AG09319 (cell line): ENCODE results near the gene NUFIP2.
"Not testable (repeated sequence)": the region's sequence is repeated elsewhere in the genome, so short reads cannot be mapped to it uniquely, and the experiment has no call there.

Experiments
- DNase-seq: peaks from one replicate; pipeline ENCODE4 v3.0.0-alpha.2; 2010; ENCODE audit warnings: low read depth; ENCODE audit errors: extremely low read depth
- TF ChIP-seq, protein P1 (sequence below): IDR thresholded peaks from 2 replicates; pipeline ENCODE4 v1.5.1; 2011; ENCODE audit warnings: low read depth, mild to moderate bottlenecking, inconsistent platforms, low read length, moderate library complexity

Gene NUFIP2, protein sequence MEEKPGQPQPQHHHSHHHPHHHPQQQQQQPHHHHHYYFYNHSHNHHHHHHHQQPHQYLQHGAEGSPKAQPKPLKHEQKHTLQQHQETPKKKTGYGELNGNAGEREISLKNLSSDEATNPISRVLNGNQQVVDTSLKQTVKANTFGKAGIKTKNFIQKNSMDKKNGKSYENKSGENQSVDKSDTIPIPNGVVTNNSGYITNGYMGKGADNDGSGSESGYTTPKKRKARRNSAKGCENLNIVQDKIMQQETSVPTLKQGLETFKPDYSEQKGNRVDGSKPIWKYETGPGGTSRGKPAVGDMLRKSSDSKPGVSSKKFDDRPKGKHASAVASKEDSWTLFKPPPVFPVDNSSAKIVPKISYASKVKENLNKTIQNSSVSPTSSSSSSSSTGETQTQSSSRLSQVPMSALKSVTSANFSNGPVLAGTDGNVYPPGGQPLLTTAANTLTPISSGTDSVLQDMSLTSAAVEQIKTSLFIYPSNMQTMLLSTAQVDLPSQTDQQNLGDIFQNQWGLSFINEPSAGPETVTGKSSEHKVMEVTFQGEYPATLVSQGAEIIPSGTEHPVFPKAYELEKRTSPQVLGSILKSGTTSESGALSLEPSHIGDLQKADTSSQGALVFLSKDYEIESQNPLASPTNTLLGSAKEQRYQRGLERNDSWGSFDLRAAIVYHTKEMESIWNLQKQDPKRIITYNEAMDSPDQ

DNA sequence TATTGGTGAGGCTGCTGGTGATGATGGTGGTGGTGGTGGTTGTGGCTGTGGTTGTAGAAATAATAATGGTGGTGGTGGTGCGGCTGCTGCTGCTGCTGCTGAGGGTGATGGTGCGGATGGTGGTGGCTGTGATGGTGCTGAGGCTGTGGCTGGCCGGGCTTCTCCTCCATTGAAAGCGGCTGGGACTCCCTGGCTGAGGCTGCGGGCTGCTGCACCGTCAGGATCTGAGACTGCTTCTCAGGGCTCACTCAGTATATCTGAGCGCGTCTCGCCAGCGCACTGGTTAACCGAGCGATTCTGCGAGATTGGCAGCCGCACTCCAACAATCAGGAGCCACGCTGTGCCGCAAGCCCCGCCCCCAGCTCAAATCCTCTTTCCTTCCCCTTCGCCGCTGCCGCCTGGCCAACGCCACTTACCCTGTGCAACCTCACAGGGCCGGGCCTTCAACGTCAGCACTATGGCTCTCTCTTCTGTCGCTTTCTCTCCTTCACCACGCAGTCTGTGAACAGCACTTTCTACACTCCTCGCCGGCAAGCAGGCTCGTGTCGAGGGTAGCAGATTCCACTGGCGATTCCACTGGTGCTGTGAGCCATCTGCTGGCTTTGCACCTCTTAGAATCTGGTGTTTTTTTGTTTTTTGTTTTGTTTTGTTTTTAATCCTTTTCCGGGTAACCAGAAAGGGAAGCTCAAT, at the start of gene NUFIP2:
Gene NUFIP2, minus strand, starts transcription at position 259 of the 690 bp plus-strand sequence. Its CDS starts 89 bp downstream, at position 170.
- TF ChIP-seq, protein P1, sequence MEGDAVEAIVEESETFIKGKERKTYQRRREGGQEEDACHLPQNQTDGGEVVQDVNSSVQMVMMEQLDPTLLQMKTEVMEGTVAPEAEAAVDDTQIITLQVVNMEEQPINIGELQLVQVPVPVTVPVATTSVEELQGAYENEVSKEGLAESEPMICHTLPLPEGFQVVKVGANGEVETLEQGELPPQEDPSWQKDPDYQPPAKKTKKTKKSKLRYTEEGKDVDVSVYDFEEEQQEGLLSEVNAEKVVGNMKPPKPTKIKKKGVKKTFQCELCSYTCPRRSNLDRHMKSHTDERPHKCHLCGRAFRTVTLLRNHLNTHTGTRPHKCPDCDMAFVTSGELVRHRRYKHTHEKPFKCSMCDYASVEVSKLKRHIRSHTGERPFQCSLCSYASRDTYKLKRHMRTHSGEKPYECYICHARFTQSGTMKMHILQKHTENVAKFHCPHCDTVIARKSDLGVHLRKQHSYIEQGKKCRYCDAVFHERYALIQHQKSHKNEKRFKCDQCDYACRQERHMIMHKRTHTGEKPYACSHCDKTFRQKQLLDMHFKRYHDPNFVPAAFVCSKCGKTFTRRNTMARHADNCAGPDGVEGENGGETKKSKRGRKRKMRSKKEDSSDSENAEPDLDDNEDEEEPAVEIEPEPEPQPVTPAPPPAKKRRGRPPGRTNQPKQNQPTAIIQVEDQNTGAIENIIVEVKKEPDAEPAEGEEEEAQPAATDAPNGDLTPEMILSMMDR, result no peak; the same call in none of the 2 replicates

DNA sequence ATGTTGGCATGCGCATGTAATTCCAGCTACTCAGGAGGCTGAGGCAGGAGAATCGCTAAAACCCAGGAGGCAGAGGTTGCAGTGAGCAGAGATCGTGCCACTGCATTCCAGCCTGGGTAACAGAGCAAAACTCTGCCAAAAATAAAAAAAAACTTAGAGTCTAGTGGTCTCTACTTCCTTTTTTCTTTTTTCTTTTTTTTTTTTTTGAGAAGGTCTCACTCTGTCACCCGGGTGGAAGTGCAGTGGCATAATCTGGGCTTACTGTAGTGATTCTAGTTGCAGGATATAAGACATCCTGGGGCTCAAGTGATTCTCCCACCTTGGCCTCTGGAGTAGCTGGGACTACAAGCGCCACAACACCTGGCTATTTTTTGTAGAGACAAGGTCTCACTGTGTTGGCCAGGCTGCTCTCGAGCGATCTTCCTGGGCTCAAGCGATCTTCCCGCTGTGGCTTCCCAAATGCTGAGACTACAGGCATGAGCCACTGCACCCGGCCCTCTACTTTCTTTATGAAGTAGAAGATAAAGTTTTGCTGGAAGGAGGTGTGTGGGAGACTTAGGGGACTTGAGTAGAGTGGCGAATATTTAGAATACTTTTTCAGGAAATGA, 48.3 kb upstream of the NUFIP2 start:
- TF ChIP-seq, protein P1, result no peak
- DNase-seq, result no peak

More for the DNA sequence above, at the start of gene NUFIP2:
- DNase-seq, result peak; percentile 97

DNA sequence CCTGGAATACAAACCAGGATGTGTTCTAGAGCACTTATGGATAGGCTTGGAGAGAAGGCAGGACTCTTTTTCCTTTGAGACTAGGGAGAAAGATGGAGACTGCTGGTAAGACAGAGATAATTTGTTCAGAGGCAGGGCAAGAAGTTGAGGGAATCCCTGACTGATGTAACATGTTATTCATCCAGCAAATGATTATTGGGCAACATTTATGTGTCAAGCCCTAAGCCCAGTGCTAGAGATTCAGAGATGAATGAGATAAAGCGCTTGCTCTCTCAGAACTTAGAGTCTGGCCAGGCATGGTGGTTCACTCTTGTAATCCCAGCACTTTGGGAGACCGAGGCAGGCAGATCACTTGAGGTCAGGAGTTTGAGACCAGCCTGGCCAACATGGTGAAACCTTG, 47.8 kb upstream of the NUFIP2 start:
- TF ChIP-seq, protein P1, result no peak
- no peak for DNase-seq

DNA sequence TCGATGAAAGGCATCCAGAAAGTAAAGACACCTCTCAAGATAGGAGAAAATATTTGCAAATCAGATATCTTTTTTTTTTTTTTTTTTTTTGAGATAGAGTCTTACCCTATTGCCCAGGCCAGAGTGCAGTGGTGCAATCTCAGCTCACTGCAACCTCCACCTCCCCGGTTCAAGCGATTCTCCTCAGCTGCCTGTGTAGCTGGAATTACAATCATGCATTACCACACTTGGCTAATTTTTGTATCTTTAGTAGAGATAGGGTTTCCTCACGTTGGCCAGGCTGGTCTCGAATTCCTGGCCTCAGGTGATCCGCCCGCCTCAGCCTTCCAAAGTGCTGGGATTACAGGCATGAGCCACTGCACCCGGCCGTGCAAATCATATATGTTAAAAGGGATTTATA, 45.1 kb upstream of the NUFIP2 start:
- not testable (repeated sequence) for DNase-seq

DNA sequence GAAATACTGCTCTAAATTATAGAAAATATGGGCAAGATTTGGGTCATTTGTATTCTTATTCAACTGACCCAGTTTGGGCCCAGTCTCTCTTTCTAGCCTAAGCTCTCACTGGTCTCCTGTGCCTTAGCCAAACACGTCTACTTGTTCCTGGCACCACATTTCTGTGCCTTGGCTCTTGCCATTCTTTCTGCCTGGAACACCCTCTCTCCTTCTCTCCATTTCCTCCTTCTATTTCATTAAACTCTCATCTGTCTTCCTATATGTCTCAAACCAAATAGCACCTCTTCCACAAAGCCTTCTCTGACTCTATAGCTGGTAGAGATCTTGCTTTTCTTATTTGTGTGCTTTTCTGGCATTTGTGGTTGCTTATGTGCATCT, 37.7 kb upstream of the NUFIP2 start:
- DNase-seq, result no peak
- TF ChIP-seq, protein P1, result no peak

DNA sequence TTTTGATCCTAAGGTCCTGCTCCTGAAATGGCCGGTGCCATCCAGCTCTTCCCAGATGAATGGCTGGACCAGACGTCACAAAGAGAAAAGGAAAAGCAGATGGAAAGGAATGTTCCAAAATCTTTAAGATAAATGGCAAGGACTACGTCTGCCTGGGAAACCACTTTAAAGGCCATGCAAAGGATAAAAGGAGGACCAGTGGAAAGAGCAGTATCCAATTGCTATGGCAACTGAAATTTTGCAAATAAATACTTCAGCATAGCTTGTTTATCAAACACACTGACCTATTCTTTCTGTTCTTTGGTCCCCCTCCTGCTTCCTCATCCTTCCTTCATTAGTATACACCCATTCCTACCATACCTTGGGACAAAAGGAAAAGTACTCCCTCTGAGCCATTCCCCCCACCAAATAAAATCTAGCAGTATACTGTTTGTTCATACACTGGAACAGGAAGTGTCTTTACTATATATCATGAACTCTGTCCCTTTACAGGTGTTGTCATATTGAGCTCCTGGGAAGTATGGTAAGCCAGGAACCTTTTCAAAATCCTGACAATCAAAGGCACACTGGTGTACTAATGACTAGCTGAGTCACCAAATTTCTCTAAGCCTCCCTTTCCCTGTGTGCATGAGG, 37.2 kb upstream of the NUFIP2 start:
- no peak for DNase-seq
- TF ChIP-seq, protein P1, result no peak

DNA sequence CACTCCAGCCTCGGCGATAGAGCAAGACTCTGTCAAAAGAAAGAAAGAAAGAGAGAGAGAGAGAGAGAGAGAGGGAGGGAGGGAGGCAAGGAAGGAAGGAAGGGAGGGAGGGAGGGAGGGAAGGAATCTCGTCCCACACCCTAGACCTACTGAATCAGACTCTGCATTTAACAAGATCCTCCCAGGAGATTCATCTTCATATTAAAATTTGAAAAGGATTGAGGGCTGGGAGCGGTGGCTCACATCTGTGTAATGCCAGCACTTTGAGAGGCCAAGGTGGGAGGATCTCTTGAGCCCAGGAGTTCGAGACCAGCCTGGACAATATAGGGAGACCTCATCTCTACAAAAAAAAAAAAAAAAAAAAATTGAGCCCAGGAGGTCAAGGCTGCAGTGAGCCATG, 33.5 kb upstream of the NUFIP2 start:
- no peak for DNase-seq
- TF ChIP-seq, protein P1, result no peak
